Stimulated activated CD4-positive, alpha-beta T cell treated with anti-CD3 and anti-CD28 coated beads, Interleukin-1b, Interleukin-23, amount 100 ng/mL, for 1 hour (primary cell): Measurements from ENCODE around the gene ARAF.

Experiments
- DNase-seq, 2 donors: peaks; one replicate each; pipeline ENCODE4 v3.0.0-alpha.2; 2020; ENCODE audit warnings: low read depth in 2 of 2

ARAF gene

GRCh38 chrX:47620303-47620685 lies 59.3 kb downstream of the ARAF start:
- DNase-seq = no peak
